HepG2 (cell line): Measurements from ENCODE around the gene CAPN7. TPM values are rescaled to one million over a fixed set of nuclear protein-coding genes. Genes with fewer than 3 reads are reported as not detected.
A peak's percentile ranks its signal among the peaks of the same experiment; 100 is the strongest.

ENCODE experiments used
- ATAC-seq: fragments of 200-7000 bp; cut with Tn5 transposase; 3 replicates; pipeline ENCODE4 v1.9.1; 2020; ENCODE audit warnings: mild to moderate bottlenecking, moderate library complexity
- BruUV-seq: library from RNA; stranded (reverse); fragments of 400-500 nt; replicated peaks from 2 replicates; lab custom pipeline; 2021; lab: Mats Ljungman, UMichigan
- CTCF ChIA-PET: fragments of 300-600 bp; formaldehyde crosslinking; extraction: SDS; loops from one replicate; lab custom pipeline; 2021; ENCODE audit warnings: low total read pairs, inconsistent platforms, low intra/inter-chr PET ratio; lab: Yijun Ruan, JAX
- POLR2A ChIA-PET: fragments of 350-600 bp; sonication (Branson Sonifier 250); formaldehyde crosslinking; loops from one replicate; lab custom pipeline; 2020; ENCODE audit warnings: antibody characterized with exemption, inconsistent platforms; lab: Yijun Ruan, JAX
- DNase-seq: peaks from one replicate; pipeline ENCODE4 v3.0.0-alpha.2; 2015; ENCODE audit warnings: low spot score
- FAIRE-seq: peaks from 3 replicates; lab custom pipeline; 2011; peaks lifted over from hg19 to GRCh38; lab: Jason Lieb, UNC
- H2AFZ ChIP-seq: one replicate; pipeline ENCODE4 v1.6.1; 2011; ENCODE audit warnings: low read length, inconsistent platforms
- H3K27ac ChIP-seq: fragments of 300-600 bp; 3 replicates; pipeline ENCODE4 v1.8.0; 2011; ENCODE audit warnings: mixed run types, mild to moderate bottlenecking, mixed read lengths, low read length, inconsistent platforms; ENCODE audit not compliant: insufficient read depth; ENCODE audit errors: extremely low read length
- H3K27me3 ChIP-seq, 2 experiments: fragments of 200-600 bp in 1 of 2; 2 replicates in 1 of 2; 3 replicates in 1 of 2; pipeline versions ENCODE4 v1.6.0 to v1.8.0; 2011; ENCODE audit warnings: low read length in 2 of 2, mild to moderate bottlenecking in 2 of 2, moderate library complexity in 2 of 2, inconsistent platforms in 1 of 2; ENCODE audit not compliant: insufficient read depth in 2 of 2, control insufficient read depth in 1 of 2
- H3K36me3 ChIP-seq, 2 experiments: fragments of 200-600 bp in 1 of 2; replicated peaks in 1 of 2; 2 replicates in 1 of 2; 3 replicates in 1 of 2; pipeline versions ENCODE4 v1.5.1 to v1.8.0; 2011; ENCODE audit warnings: low read length in 2 of 2, inconsistent platforms in 1 of 2; ENCODE audit not compliant: insufficient read depth in 2 of 2, control insufficient read depth in 1 of 2
- H3K4me1 ChIP-seq: 2 replicates; pipeline ENCODE4 v1.5.1; 2012; ENCODE audit warnings: low read length, inconsistent platforms; ENCODE audit not compliant: insufficient read depth
- H3K4me2 ChIP-seq: 2 replicates; pipeline ENCODE4 v1.6.0; 2011; ENCODE audit warnings: low read depth, low read length, inconsistent platforms
- H3K4me3 ChIP-seq, 3 experiments: fragments of 200-600 bp in 1 of 3; sonication (generic), shearing (Covaris generic) in 1 of 3; replicated peaks in 1 of 3; 2 replicates each; pipeline ENCODE4 v1.5.1; 2011 to 2016; ENCODE audit warnings: low read length in 3 of 3, inconsistent platforms in 2 of 3, low read depth in 2 of 3, mild to moderate bottlenecking in 2 of 3, control low read depth in 1 of 3, mixed read lengths in 1 of 3; ENCODE audit not compliant: insufficient read depth in 1 of 3
- H3K79me2 ChIP-seq: one replicate; pipeline ENCODE4 v1.6.1; 2011; ENCODE audit warnings: low read length, inconsistent platforms; ENCODE audit not compliant: insufficient read depth
- H3K9ac ChIP-seq: 2 replicates; pipeline ENCODE4 v1.6.0; 2011; ENCODE audit warnings: mild to moderate bottlenecking, low read depth, low read length, inconsistent platforms; ENCODE audit not compliant: insufficient read depth
- H3K9me3 ChIP-seq: 2 replicates; pipeline ENCODE4 v1.5.1; 2012; ENCODE audit warnings: mild to moderate bottlenecking, low read length
- H4K20me1 ChIP-seq: 2 replicates; pipeline ENCODE4 v1.6.0; 2011; ENCODE audit warnings: inconsistent platforms, mild to moderate bottlenecking, low read length, moderate library complexity; ENCODE audit not compliant: insufficient read depth
- ADNP ChIP-seq: sonication (generic); formaldehyde crosslinking; IDR thresholded peaks from 2 replicates; pipeline ENCODE4 v1.4.0; 2020; ENCODE audit warnings: missing genetic modification reagents
- AGO1 ChIP-seq: fragments of 200-400 bp; formaldehyde crosslinking; IDR thresholded peaks from 2 replicates; pipeline ENCODE4 v1.6.1; 2017; ENCODE audit warnings: mild to moderate bottlenecking, low read depth, low read length, moderate library complexity; ENCODE audit not compliant: poor library complexity, severe bottlenecking
- DNMT1 ChIP-seq: sonication (generic); formaldehyde crosslinking; IDR thresholded peaks from 2 replicates; pipeline ENCODE4 v1.5.1; 2020; ENCODE audit warnings: mild to moderate bottlenecking, missing genetic modification reagents
- ELF1 ChIP-seq: sonication (generic); formaldehyde crosslinking; IDR thresholded peaks from 2 replicates; pipeline ENCODE4 v1.4.0; 2020; ENCODE audit warnings: missing genetic modification reagents
- JDP2 ChIP-seq: sonication (generic); formaldehyde crosslinking; IDR thresholded peaks from 2 replicates; pipeline ENCODE4 v1.8.1; 2022; ENCODE audit warnings: missing genetic modification reagents, borderline replicate concordance
- JUNB ChIP-seq: sonication (generic); formaldehyde crosslinking; IDR thresholded peaks from 2 replicates; pipeline ENCODE4 v1.8.0; 2022; ENCODE audit warnings: missing genetic modification reagents, mild to moderate bottlenecking, borderline replicate concordance
- KDM6A ChIP-seq: IDR thresholded peaks from 2 replicates; pipeline ENCODE4 v1.6.1; 2016; ENCODE audit warnings: low read depth
- PTBP1 ChIP-seq: fragments of 200-400 bp; formaldehyde crosslinking; IDR thresholded peaks from 2 replicates; pipeline ENCODE4 v1.6.1; 2018; ENCODE audit warnings: low read length, low read depth; ENCODE audit not compliant: poor library complexity, severe bottlenecking
- ZBTB7B ChIP-seq: sonication (generic); formaldehyde crosslinking; IDR thresholded peaks from 2 replicates; pipeline ENCODE4 v1.4.0; 2020; ENCODE audit warnings: missing genetic modification reagents
- ZNF432 ChIP-seq: sonication (generic); formaldehyde crosslinking; IDR thresholded peaks from 2 replicates; pipeline ENCODE4 v1.5.0; 2020; ENCODE audit warnings: missing genetic modification reagents, mild to moderate bottlenecking, borderline replicate concordance
- ZNF674 ChIP-seq: sonication (generic); formaldehyde crosslinking; IDR thresholded peaks from 2 replicates; pipeline ENCODE4 v1.5.0; 2020; ENCODE audit warnings: low read depth, mild to moderate bottlenecking, missing genetic modification reagents
- ZNF788 ChIP-seq: sonication (generic); formaldehyde crosslinking; IDR thresholded peaks from 2 replicates; pipeline ENCODE4 v1.5.0; 2020; ENCODE audit warnings: mild to moderate bottlenecking, missing genetic modification reagents, borderline replicate concordance
- ZSCAN21 ChIP-seq: sonication (generic); formaldehyde crosslinking; IDR thresholded peaks from 2 replicates; pipeline ENCODE4 v1.8.0; 2022; ENCODE audit warnings: mild to moderate bottlenecking, missing genetic modification reagents, moderate library complexity, borderline replicate concordance
- WGBS: methylation state at CpG from one replicate; pipeline ENCODE4 v1.1.6; 2017; ENCODE audit warnings: low lambda C conversion rate; 5-methylcytosine and 5-hydroxymethylcytosine counted together
- in situ Hi-C: cut with HindIII; loops from 2 replicates; pipeline ENCODE4 v1.10.0; 2017; ENCODE audit warnings: low pct_unique_long_range_greater_than_20kb; ENCODE audit not compliant: extremely low pct_ligation_motif_present
- intact Hi-C: fragments of 100-400 bp; cut with micrococcal nuclease; formaldehyde crosslinking; loops from one replicate; pipeline ENCODE4 v1.10.0; 2022; ENCODE audit not compliant: unreplicated experiment
- polyA plus RNA-seq, 8 experiments: library from polyadenylated mRNA; depleted of rRNA in 3 of 8; stranded (reverse) in 7 of 8; unstranded in 1 of 8; fragments of >200 nt; fragmentation: Illumina TruSeq in 4 of 8; extraction: Trizol in 4 of 8; gene quantifications; 2 replicates each; pipeline versions ENCODE4 v1.2.1 to v1.2.3, GENCODE V29; 2011 to 2016; ENCODE audit warnings: low read depth in 4 of 8, missing spikeins in 1 of 8, mixed read lengths in 1 of 8; ENCODE audit not compliant: insufficient read depth in 1 of 8
- total RNA-seq, 5 experiments: library from RNA; depleted of rRNA; stranded (reverse); fragments of >200 nt; fragmentation: Illumina TruSeq; extraction: Trizol; gene quantifications; 2 replicates each; pipeline ENCODE4 v1.2.3, GENCODE V29; 2016; ENCODE audit warnings: low read depth in 1 of 5
- TF ChIP-seq, protein P1 (sequence below): IDR thresholded peaks from 2 replicates; pipeline ENCODE4 v1.6.1; 2018; ENCODE audit warnings: missing genetic modification reagents
- TF ChIP-seq, protein P2 (sequence below), 2 experiments: sonication (generic) in 1 of 2; formaldehyde crosslinking in 1 of 2; IDR thresholded peaks; 2 replicates each; pipeline versions ENCODE4 v1.4.0 to v1.6.1; 2018 to 2020; ENCODE audit warnings: missing genetic modification reagents in 2 of 2, borderline replicate concordance in 1 of 2, low read depth in 1 of 2, mild to moderate bottlenecking in 1 of 2, missing biosample characterization in 1 of 2
- TF ChIP-seq, protein P3 (sequence below): IDR thresholded peaks from 2 replicates; pipeline ENCODE4 v1.6.1; 2016
- TF ChIP-seq, protein P4 (sequence below): sonication (generic); formaldehyde crosslinking; IDR thresholded peaks from 2 replicates; pipeline ENCODE4 v1.8.1; 2023; ENCODE audit warnings: mild to moderate bottlenecking, missing genetic modification reagents, borderline replicate concordance
- TF ChIP-seq, protein P5 (sequence below): sonication (generic); formaldehyde crosslinking; IDR thresholded peaks from 2 replicates; pipeline ENCODE4 v1.5.1; 2020; ENCODE audit warnings: missing genetic modification reagents, mild to moderate bottlenecking, borderline replicate concordance

The CAPN7 gene
- total and polyA plus RNA-seq, 2 of the 13 experiments (the other 11 are each of a cell fraction or from before 2014, with no cell fraction given): 16.7 to 36.8 TPM

DNA sequence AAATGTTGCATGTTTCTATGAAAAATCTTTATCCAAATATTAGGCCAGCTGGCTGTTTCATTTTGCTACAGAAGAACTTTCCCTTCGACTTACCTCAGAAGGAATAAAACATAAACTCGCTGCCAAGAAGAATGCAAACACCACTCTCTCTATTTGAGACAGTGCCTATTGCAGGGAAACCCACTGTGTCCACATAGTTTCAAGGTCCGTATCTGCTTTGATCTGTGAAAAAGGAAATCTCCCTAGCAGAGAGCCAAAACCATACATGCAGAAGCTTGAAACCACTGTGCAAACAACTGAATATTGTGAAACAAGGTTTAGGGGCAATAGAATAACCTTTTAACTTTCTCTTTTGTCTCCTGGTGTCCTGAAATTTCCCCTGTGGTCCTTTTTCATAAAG is 35.0 kb upstream of the CAPN7 start:
- peak; percentile 100 for ATAC-seq
- Histone ChIP-seq H3K4me3 (peak overlapping the region in 2 of 3 experiments; percentile 6 to 19; a peak in 1 of 6 replicates), H3K9ac (no peak overlapping the region), H3K27me3 (no peaks in the 10 kb centered on the region), H4K20me1 (no peaks in the 10 kb centered on the region; the same call in 1 of the 2 replicates), H3K27ac (peak overlapping the region; percentile 76), H3K9me3 (no peaks in the 10 kb centered on the region), H3K79me2 (no peaks in the 10 kb centered on the region), H3K4me2 (peak overlapping the region; percentile 67), H3K4me1 (peaks cover 55% of the 10 kb centered on the region), H3K36me3 (no peaks in the 10 kb centered on the region), H2AFZ (no peak overlapping the region)
- intact Hi-C loops: loop anchor here (5.0 kb wide), 1 partner anchor 36 kb away; the partner anchor contains the start of gene CAPN7
- no TSS peak for BruUV-seq
- in situ Hi-C loops: no loop called here
- POLR2A ChIA-PET: interaction anchor here (0.6 to 1.3 kb wide), 3 partner anchors 15 to 35 kb away, joined by 3 to 5 read pairs (median 4); partner anchors contain the start of gene CAPN7
- CTCF ChIA-PET: no interaction called here
- DNase-seq: peak; percentile 98
- 0% methylated on average over 3 of the region's 3 CpGs for WGBS
- FAIRE-seq: peak; percentile 100
- no peak for TF ChIP-seq ADNP
- TF ChIP-seq DNMT1 (CRISPR knock-in tag): no peak
- no peak for TF ChIP-seq AGO1
- no peak; the same call in 1 of the 2 replicates for TF ChIP-seq JDP2 (CRISPR knock-in tag)
- no peak for TF ChIP-seq ZNF432 (CRISPR knock-in tag)
- peak; percentile 54 for TF ChIP-seq ELF1 (CRISPR knock-in tag)
- TF ChIP-seq PTBP1: no peak
- TF ChIP-seq, protein P1, sequence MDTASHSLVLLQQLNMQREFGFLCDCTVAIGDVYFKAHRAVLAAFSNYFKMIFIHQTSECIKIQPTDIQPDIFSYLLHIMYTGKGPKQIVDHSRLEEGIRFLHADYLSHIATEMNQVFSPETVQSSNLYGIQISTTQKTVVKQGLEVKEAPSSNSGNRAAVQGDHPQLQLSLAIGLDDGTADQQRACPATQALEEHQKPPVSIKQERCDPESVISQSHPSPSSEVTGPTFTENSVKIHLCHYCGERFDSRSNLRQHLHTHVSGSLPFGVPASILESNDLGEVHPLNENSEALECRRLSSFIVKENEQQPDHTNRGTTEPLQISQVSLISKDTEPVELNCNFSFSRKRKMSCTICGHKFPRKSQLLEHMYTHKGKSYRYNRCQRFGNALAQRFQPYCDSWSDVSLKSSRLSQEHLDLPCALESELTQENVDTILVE (CRISPR knock-in tag): no peak
- TF ChIP-seq KDM6A: peak; percentile 89
- TF ChIP-seq, protein P2, sequence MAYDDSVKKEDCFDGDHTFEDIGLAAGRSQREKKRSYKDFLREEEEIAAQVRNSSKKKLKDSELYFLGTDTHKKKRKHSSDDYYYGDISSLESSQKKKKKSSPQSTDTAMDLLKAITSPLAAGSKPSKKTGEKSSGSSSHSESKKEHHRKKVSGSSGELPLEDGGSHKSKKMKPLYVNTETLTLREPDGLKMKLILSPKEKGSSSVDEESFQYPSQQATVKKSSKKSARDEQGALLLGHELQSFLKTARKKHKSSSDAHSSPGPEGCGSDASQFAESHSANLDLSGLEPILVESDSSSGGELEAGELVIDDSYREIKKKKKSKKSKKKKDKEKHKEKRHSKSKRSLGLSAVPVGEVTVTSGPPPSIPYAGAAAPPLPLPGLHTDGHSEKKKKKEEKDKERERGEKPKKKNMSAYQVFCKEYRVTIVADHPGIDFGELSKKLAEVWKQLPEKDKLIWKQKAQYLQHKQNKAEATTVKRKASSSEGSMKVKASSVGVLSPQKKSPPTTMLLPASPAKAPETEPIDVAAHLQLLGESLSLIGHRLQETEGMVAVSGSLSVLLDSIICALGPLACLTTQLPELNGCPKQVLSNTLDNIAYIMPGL (CRISPR knock-in tag; IDR thresholded peaks at IDR 0.05; ENCODE audit: borderline replicate concordance in 1 of 2, low read depth in 1 of 2): peak in 1 of 2 experiments; percentile 21; a peak in 1 of 4 replicates
- no peak for TF ChIP-seq ZSCAN21 (CRISPR knock-in tag)
- TF ChIP-seq, protein P3, sequence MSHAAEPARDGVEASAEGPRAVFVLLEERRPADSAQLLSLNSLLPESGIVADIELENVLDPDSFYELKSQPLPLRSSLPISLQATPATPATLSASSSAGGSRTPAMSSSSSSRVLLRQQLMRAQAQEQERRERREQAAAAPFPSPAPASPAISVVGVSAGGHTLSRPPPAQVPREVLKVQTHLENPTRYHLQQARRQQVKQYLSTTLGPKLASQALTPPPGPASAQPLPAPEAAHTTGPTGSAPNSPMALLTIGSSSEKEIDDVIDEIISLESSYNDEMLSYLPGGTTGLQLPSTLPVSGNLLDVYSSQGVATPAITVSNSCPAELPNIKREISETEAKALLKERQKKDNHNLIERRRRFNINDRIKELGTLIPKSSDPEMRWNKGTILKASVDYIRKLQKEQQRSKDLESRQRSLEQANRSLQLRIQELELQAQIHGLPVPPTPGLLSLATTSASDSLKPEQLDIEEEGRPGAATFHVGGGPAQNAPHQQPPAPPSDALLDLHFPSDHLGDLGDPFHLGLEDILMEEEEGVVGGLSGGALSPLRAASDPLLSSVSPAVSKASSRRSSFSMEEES (CRISPR knock-in tag): peak; percentile 68
- peak; percentile 91 for TF ChIP-seq ZBTB7B (CRISPR knock-in tag)
- no peak for TF ChIP-seq ZNF788 (CRISPR knock-in tag)
- TF ChIP-seq, protein P4, sequence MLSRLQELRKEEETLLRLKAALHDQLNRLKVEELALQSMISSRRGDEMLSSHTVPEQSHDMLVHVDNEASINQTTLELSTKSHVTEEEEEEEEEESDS (CRISPR knock-in tag): no peak
- no peak for TF ChIP-seq JUNB (CRISPR knock-in tag)
- TF ChIP-seq, protein P5, sequence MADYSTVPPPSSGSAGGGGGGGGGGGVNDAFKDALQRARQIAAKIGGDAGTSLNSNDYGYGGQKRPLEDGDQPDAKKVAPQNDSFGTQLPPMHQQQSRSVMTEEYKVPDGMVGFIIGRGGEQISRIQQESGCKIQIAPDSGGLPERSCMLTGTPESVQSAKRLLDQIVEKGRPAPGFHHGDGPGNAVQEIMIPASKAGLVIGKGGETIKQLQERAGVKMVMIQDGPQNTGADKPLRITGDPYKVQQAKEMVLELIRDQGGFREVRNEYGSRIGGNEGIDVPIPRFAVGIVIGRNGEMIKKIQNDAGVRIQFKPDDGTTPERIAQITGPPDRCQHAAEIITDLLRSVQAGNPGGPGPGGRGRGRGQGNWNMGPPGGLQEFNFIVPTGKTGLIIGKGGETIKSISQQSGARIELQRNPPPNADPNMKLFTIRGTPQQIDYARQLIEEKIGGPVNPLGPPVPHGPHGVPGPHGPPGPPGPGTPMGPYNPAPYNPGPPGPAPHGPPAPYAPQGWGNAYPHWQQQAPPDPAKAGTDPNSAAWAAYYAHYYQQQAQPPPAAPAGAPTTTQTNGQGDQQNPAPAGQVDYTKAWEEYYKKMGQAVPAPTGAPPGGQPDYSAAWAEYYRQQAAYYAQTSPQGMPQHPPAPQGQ: no peak
- no peak for TF ChIP-seq ZNF674 (CRISPR knock-in tag)
